Vagina (tissue), 2 donors: ENCODE data around the gene TNFRSF13B.

Source experiments
- POLR2A ChIP-seq, 2 donors: fragments of 450-650 bp; IDR thresholded peaks; one replicate each; pipeline ENCODE4 v1.6.1; 2017; ENCODE audit warnings: antibody characterized with exemption in 2 of 2, mild to moderate bottlenecking in 2 of 2, moderate library complexity in 2 of 2
- TF ChIP-seq, protein P1 (sequence below), 3 experiments: fragments of 450-650 bp in 2 of 3; fragments of 200-600 bp in 1 of 3; sonication (generic) in 1 of 3; IDR thresholded peaks; one replicate each; pipeline ENCODE4 v1.5.1; 2017 to 2019; ENCODE audit warnings: antibody characterized with exemption in 3 of 3, mild to moderate bottlenecking in 2 of 3, moderate library complexity in 2 of 3

DNA sequence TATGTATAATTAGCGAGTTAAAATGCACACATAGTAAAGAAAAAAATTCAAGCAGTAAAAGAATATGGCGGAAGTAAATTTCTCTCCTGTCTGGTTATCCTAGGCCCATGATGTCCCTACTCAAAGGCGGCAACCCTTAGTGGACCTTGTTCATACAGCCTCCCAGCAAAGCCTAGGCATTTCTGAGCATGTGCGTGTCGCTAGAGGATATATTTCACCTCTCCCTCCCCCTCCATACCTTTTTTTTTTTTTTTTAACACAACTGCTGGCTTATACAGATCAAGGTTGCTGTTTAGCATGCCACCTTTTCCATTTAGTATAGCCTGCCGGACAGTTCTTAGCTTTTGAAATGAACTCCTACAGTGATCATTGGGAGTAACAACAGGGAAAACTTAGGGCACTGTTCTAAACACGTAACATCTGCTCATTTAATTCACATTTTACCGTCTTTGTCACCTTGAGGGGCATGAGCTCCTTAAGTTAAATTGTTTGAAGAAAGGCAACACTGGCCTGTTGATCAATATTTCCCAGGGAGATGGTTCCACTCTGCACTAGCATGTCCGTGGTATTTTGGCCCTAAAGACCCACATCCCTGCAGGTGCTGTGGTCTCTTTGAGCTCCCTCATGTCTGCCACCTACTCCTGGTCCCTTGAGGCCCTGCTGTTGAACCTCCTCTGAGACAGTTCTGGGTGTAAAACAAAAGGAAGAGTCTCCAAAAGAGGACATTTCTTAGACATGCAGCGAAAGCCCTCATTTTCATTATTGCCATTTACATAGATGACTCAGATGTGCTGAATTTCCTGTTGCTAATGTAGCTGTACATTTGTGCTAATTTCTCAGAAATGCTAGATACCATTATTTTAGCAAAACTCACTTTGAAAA, 4.1 kb upstream of the TNFRSF13B start:
- TF ChIP-seq POLR2A (IDR thresholded peaks at IDR 0.05): no peak
- TF ChIP-seq, protein P1, sequence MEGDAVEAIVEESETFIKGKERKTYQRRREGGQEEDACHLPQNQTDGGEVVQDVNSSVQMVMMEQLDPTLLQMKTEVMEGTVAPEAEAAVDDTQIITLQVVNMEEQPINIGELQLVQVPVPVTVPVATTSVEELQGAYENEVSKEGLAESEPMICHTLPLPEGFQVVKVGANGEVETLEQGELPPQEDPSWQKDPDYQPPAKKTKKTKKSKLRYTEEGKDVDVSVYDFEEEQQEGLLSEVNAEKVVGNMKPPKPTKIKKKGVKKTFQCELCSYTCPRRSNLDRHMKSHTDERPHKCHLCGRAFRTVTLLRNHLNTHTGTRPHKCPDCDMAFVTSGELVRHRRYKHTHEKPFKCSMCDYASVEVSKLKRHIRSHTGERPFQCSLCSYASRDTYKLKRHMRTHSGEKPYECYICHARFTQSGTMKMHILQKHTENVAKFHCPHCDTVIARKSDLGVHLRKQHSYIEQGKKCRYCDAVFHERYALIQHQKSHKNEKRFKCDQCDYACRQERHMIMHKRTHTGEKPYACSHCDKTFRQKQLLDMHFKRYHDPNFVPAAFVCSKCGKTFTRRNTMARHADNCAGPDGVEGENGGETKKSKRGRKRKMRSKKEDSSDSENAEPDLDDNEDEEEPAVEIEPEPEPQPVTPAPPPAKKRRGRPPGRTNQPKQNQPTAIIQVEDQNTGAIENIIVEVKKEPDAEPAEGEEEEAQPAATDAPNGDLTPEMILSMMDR (IDR thresholded peaks at IDR 0.05): no peak
